GM21526 (cell line): Measurements from ENCODE around the gene SCYL3.
"Not testable (repeated sequence)": the region's sequence is repeated elsewhere in the genome, so short reads cannot be mapped to it uniquely, and the experiment has no call there.

Source experiments
- ATAC-seq: cut with Tn5 transposase; IDR thresholded peaks from one replicate; pipeline ENCODE4 v1.9.1; 2021; ENCODE audit warnings: moderate library complexity; ENCODE audit not compliant: unreplicated experiment, low FRiP score

SCYL3 gene, protein sequence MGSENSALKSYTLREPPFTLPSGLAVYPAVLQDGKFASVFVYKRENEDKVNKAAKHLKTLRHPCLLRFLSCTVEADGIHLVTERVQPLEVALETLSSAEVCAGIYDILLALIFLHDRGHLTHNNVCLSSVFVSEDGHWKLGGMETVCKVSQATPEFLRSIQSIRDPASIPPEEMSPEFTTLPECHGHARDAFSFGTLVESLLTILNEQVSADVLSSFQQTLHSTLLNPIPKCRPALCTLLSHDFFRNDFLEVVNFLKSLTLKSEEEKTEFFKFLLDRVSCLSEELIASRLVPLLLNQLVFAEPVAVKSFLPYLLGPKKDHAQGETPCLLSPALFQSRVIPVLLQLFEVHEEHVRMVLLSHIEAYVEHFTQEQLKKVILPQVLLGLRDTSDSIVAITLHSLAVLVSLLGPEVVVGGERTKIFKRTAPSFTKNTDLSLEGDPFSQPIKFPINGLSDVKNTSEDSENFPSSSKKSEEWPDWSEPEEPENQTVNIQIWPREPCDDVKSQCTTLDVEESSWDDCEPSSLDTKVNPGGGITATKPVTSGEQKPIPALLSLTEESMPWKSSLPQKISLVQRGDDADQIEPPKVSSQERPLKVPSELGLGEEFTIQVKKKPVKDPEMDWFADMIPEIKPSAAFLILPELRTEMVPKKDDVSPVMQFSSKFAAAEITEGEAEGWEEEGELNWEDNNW

GRCh38 chr1:169893645-169894423, at the start of gene SCYL3:
TSS of gene SCYL3 (minus strand) at chr1:169893896. CDS start at chr1:169888840, 5,056 bp downstream.
- ATAC-seq: peak; percentile 87

DNA sequence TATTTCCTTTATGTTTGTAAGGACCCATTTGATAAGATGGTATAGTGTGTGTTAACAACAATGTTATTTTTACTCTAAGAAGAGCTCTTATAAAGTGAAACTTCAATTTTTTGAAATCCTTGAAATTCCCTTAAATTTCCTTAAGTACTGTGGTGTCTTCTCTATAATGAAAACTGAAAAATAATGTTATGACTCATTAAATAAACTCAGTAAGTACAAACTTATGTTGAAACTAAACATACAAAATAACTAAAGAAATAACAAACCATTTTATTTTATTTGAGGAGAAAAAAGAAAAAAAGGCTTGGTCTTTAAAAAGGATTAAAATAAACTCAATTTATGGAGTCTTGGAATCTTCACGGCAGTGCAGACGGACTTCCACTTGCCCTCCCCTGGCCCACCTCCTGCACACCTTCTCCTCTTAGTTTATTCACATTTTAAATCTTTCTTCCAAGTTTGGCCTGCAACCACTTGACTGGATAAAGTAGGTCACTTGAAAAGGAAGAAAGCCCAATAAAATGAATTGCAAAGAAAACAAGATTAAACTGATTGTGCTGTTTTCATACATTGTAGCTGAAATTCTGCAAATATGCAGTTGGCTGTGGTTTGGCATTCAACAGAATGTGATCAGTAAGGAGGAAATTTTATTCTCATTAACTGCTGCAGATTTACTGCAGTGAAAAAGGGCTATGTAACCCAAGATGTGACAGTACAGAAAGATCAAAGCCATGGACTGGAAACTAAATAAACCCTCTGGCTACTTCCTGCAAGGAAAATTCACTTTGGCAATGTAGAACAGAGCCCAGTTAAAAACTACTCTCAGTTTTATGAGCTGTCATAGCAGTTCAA, 48.5 kb upstream of the SCYL3 start:
- no peak for ATAC-seq

- no peak for ATAC-seq
These were observed 40.5 kb upstream of the SCYL3 start for GRCh38 chr1:169933984-169934725.

DNA sequence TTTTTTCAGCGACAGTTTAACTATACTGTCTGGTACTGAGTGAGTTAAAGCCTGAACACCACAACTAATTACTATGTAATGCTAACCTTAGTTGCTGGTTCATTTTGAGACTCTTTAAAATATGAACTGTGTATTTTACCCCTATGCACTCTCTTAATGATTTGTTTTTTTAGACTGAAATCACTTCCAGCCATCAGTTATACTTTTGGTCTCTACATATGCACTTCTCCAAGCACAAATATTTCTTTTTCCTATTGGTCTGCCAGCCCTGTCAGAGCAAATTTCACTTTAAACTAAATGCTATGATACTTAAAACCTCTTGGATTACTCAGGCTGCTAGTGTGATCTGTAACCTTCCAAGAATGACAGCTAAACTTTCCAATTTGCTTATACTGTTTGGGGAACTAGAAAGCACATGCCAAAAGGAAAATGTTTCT, 38.1 kb upstream of the SCYL3 start:
- ATAC-seq: no peak

DNA sequence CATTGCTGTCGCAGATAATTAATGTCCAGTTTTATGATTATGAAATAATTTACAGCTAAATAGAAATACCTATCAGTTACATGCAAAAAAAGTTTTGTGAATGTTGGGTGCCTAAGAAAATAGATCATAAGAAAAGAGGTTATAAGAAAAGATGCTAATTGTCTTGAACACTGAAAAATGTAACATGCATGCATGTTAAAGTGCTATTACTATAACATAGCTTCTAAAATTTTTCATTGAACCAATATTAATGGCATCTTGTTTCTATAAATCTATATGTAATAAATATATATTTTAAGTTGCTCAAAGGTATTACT, 35.5 kb upstream of the SCYL3 start:
- ATAC-seq: no peak

DNA sequence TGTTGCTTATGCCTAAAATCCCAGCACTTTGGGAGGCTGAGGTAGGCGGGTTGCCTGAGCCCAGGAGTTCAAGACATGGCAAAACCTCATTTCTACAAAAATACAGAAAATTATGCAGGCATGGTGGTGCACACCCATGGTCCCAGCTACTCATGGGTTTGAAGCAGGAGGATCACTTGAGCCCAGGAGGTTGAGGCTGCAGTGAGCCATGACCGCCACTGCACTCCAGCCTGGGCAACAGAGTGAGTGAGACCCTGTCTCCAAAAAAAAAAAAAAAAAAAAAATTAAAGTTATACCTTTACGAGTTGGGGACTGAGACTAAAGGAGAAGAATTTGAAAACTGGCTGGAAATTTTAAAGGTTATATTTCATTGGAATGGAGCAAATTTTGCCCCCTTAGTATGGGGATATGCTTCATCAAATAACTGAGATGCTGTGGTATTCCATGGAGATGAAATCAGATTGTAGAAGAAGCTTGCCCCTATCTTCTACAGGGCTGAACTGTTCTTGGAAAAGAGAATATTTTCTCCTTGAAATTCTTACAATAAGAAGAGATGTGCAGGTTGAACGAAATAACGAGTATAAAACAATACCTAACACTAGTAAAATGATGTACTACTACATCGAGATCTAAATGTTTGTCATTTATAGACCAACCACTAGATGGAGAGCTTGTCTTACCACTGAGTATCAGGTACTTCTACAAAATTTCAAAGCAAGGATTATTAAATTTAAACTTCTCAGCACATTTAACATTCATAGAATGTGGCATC, 34.9 kb upstream of the SCYL3 start:
- ATAC-seq: peak; percentile 78

DNA sequence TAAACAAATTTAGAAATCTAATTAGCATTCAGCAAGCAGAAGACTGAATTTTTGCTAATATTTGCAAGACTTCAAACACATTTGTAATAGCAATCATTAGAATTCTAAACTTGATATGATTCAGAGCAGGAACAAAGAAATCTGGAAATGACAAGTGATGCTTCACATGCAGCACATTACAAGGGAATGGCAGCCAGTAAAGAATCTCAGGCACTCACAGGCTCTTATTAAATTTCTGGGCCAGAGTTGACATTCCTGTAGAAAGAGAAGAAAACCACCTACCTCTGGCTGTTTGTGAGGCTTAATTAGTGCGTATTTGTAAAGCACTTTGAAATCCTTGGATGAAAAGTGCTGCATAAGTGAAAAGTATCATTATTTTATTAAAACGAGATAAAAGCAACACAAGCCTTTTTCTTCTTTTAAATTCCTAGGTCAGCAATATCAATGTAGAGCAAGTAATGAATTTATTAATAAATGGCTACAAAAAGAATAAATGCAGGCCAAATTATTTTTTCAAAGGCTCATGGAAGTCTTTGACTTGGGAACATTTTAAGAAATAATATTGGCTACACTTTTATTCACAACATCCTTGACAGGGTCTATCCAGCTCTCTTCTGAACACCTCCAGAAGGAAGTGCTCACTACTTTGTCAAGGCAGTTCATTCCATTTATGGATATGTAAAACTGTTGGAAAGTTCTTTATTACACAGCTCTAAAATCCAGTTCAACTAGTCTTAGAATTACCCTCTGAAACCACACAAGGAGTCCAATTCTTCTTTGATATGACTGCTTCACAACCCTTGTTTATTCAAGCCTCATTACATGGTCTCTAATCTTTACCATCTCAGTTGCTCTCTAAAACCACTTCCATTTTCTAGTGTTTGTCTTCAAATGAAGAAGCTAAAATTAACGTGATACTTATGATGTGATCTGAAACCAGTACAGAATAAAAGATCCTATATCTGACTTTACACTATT, 32.1 kb upstream of the SCYL3 start:
- ATAC-seq: peak; percentile 65

DNA sequence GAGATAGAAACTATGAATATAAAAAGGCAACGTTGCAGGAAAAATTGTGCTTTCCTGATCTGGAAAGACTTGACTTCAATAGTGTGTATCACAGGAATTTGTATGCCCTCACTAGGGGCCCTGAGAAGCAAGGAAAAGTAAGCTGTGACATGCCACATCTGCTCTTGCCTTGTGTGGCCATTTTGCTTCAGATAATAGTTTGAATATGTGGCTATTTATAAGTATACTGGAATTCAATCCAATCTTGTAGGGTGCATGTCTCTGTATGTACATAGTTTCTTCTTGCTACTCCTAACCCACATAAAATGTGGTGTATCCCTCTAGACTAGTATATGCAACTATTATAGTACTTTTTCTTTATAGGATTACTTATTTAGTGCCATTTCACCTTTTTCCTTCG, 31.1 kb upstream of the SCYL3 start:
- ATAC-seq: no peak

DNA sequence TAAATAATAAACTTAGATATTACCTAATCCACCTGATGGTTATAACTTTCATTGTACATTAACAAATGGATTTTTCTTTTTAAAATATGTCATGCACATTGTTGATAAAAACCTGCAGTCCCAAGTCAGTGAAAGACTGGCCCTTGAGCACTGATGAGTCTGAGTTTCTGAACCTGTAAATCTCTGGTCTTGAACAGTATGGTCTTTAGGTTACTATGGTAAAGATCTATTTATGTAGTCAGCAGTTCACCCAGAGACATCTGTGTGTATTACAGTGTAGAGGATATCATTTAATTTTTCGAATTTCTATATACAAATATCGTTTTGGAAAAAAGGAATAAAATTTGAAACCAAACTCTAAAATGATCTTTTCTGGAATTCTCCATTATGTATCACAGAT, 30.4 kb upstream of the SCYL3 start:
- ATAC-seq: no peak

DNA sequence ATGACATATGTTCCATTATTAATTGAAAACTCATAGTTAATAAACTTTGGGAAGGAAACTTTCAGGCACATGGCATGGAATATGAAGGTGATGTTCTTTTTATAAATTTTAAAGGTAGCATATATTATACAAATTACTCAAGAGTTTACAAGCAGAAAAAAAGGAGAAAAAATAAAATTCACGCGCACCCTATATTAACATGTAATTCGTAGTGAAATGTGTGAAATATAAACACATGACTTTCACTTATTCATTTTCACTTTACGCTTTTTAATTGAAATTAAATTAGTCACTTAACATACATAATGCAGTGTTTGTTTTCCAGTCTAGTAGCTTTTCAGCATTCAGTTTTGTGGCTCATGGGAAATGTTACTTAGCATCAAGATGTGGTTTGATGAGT, 27.4 kb upstream of the SCYL3 start:
- ATAC-seq: no peak

GRCh38 chr1:169918927-169919326, 25.2 kb upstream of the SCYL3 start:
- ATAC-seq: no peak

GRCh38 chr1:169918220-169918619, 24.5 kb upstream of the SCYL3 start:
- not testable (repeated sequence) for ATAC-seq

- no peak for ATAC-seq
These were observed 21.5 kb upstream of the SCYL3 start for GRCh38 chr1:169915150-169915549.

DNA sequence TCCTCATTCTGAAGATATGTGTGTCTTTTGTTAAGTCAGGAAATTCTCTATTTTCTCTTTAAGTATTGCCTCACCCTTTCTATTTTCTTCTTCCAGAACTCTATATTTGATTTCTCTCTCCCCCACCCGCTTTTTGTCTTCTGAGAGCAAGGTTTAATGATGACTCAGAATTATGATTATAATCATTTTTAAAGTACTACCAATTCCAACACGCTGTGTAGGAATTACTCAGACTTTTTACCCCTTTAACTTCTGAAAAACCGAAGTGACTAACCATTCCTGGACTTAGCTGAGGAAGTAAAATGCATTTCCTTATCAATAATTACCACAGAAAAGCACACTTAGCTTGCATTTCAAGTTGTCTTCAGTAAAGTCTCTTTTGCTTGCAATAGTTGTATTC, 20.8 kb upstream of the SCYL3 start:
- no peak for ATAC-seq

- ATAC-seq: no peak
These were observed 15.8 kb upstream of the SCYL3 start for GRCh38 chr1:169909499-169909898.

- no peak for ATAC-seq
These were observed 13.2 kb upstream of the SCYL3 start for GRCh38 chr1:169906938-169907337.

DNA sequence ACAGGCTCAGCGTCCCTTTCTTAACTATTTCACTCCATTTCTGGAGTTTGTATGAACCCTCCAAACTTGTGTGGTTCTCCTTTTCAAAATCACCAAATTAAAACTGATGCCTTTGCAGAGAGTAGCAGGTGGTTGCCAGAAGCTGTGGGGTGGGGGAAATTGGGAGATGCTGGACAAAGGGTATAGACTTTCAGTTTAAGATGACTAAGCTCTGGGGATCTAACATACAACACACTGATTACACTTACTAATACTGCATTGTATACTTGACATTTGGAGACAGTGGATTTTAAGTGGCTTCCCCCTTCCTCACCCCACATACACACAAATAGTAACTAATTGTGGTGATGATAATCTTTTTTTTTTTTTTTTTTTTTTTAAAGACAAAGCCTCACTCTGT, 11.1 kb upstream of the SCYL3 start:
- ATAC-seq: no peak

GRCh38 chr1:169902751-169903150, 9.1 kb upstream of the SCYL3 start:
- ATAC-seq: no peak
